ENCODE results near the gene TMEM248. TPM values are rescaled to one million over a fixed set of nuclear protein-coding genes. Genes with fewer than 3 reads are reported as not detected.
"Not testable (repeated sequence)": the region's sequence is repeated elsewhere in the genome, so short reads cannot be mapped to it uniquely, and the experiment has no call there.

Gene TMEM248
- total RNA-seq, 4 donors from 2014 or later, result 68.5 to 113 (median 83.4) TPM

GRCh38 chr7:66883716-66884115, 37.3 kb upstream of the TMEM248 start:
- no peak overlapping the region for H3K27ac ChIP-seq
- no peaks in the 10 kb centered on the region for H3K36me3 ChIP-seq
- no peaks in the 10 kb centered on the region for H3K9me3 ChIP-seq
- H3K4me1 ChIP-seq, result no peaks in the 10 kb centered on the region
- H3K27me3 ChIP-seq, result no peaks in the 10 kb centered on the region
- TF ChIP-seq POLR2A (IDR thresholded peaks at IDR 0.05) (no peak), CTCF (IDR thresholded peaks at IDR 0.05) (no peak)
- intact Hi-C loops (cut with DNase I; ENCODE audit: low total_unique reads), result no loop called here
- no peak overlapping the region for H3K4me3 ChIP-seq
- DNase-seq, result no peak

- DNase-seq; intact Hi-C loops (cut with DNase I; ENCODE audit: low total_unique reads); H3K27ac ChIP-seq; H3K36me3 ChIP-seq; H3K4me1 ChIP-seq; H3K4me3 ChIP-seq; H3K9me3 ChIP-seq; H3K27me3 ChIP-seq: not testable (repeated sequence)
These were observed 36.5 kb upstream of the TMEM248 start for GRCh38 chr7:66884556-66884955.

- Histone ChIP-seq H3K4me1 (no peaks in the 10 kb centered on the region), H3K9me3 (no peaks in the 10 kb centered on the region), H3K27ac (no peak overlapping the region), H3K4me3 (no peak overlapping the region), H3K27me3 (no peaks in the 10 kb centered on the region), H3K36me3 (no peaks in the 10 kb centered on the region)
- TF ChIP-seq POLR2A (IDR thresholded peaks at IDR 0.05) (no peak), CTCF (IDR thresholded peaks at IDR 0.05) (no peak)
- no peak for DNase-seq
- intact Hi-C loops (cut with DNase I; ENCODE audit: low total_unique reads), result no loop called here
These were observed 34.9 kb upstream of the TMEM248 start for GRCh38 chr7:66886152-66886551.

GRCh38 chr7:66888223-66888622, 32.8 kb upstream of the TMEM248 start:
- intact Hi-C loops (cut with DNase I; ENCODE audit: low total_unique reads); H3K27ac ChIP-seq; H3K4me3 ChIP-seq: not testable (repeated sequence)

GRCh38 chr7:66894463-66895080, 26.5 kb upstream of the TMEM248 start:
- no peaks in the 10 kb centered on the region for H3K4me1 ChIP-seq
- H3K36me3 ChIP-seq, result no peaks in the 10 kb centered on the region
- DNase-seq, result no peak
- TF ChIP-seq POLR2A (IDR thresholded peaks at IDR 0.05) (no peak), CTCF (IDR thresholded peaks at IDR 0.05) (no peak)
- no peaks in the 10 kb centered on the region for H3K9me3 ChIP-seq
- intact Hi-C loops (cut with DNase I; ENCODE audit: low total_unique reads), result no loop called here
- H3K4me3 ChIP-seq, result no peak overlapping the region
- H3K27ac ChIP-seq, result no peak overlapping the region
- H3K27me3 ChIP-seq, result no peaks in the 10 kb centered on the region

More at GRCh38 chr7:66888223-66888622, 32.8 kb upstream of the TMEM248 start:
- not testable (repeated sequence) for H3K36me3 ChIP-seq, DNase-seq, H3K4me1 ChIP-seq, H3K27me3 ChIP-seq, H3K9me3 ChIP-seq

GRCh38 chr7:66896441-66896840, 24.6 kb upstream of the TMEM248 start:
- no peaks in the 10 kb centered on the region for H3K9me3 ChIP-seq
- no peak for DNase-seq
- no peaks in the 10 kb centered on the region for H3K36me3 ChIP-seq
- no peak for TF ChIP-seq CTCF (IDR thresholded peaks at IDR 0.05)
- TF ChIP-seq POLR2A (IDR thresholded peaks at IDR 0.05), result no peak
- H3K27ac ChIP-seq, result no peak overlapping the region
- H3K4me1 ChIP-seq, result no peaks in the 10 kb centered on the region
- no peak overlapping the region for H3K4me3 ChIP-seq
- no peaks in the 10 kb centered on the region for H3K27me3 ChIP-seq
- intact Hi-C loops (cut with DNase I; ENCODE audit: low total_unique reads), result no loop called here
